ENCODE data around the gene AP5Z1.

DNA sequence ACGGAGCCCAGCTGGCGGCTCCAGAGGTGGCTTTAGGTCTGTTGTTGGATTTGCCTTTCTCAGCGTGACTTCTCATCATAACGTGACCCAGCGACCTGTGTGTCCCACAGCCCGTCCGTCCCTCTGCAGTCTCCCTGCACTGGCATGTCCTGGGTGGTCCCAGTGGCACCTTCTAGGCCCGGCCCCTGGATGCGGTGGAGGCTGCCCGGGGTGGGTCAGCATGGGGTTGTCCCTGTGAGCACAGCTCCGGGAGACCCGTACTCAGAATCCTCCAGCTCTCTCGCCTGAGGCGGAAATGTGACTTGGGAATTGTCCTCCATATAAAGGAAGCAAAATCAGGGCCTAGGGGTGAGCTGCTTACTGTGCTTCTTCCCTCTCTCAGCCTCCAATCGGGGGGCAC lies 25.6 kb upstream of the AP5Z1 start:
- TF ChIP-seq, protein P1, sequence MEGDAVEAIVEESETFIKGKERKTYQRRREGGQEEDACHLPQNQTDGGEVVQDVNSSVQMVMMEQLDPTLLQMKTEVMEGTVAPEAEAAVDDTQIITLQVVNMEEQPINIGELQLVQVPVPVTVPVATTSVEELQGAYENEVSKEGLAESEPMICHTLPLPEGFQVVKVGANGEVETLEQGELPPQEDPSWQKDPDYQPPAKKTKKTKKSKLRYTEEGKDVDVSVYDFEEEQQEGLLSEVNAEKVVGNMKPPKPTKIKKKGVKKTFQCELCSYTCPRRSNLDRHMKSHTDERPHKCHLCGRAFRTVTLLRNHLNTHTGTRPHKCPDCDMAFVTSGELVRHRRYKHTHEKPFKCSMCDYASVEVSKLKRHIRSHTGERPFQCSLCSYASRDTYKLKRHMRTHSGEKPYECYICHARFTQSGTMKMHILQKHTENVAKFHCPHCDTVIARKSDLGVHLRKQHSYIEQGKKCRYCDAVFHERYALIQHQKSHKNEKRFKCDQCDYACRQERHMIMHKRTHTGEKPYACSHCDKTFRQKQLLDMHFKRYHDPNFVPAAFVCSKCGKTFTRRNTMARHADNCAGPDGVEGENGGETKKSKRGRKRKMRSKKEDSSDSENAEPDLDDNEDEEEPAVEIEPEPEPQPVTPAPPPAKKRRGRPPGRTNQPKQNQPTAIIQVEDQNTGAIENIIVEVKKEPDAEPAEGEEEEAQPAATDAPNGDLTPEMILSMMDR (IDR thresholded peaks at IDR 0.05) = no peak
- TF ChIP-seq POLR2A (IDR thresholded peaks at IDR 0.05) = no peak

Measured in heart left ventricle (tissue), 13 donors.